Measurements from ENCODE around the gene ERC2.

GRCh38 chr3:55912880-55913279 lies 555.4 kb downstream of the ERC2 start:
- no peak for TF ChIP-seq CTCF (IDR thresholded peaks at IDR 0.05; ENCODE audit: low read depth, low read length)
- no peak for TF ChIP-seq POLR2A (IDR thresholded peaks at IDR 0.05; ENCODE audit: extremely low read depth, insufficient read length)
- no peak for TF ChIP-seq MYC (IDR thresholded peaks at IDR 0.05; ENCODE audit: low read depth, low read length)

Measured in NB4 (cell line).